Adrenal gland (tissue), 19 donors: ENCODE measurements around the gene ACER1. TPM values are rescaled to one million over a fixed set of nuclear protein-coding genes. Genes with fewer than 3 reads are reported as not detected.

Source experiments
- DNase-seq, 7 donors: peaks; one replicate each; pipeline ENCODE4 v3.0.0-alpha.2; 2019 to 2020
- H3K27ac ChIP-seq, 5 donors: fragments of 200-600 bp; sonication (generic) in 4 of 5; 1 replicate in 3 of 5; 2 replicates in 2 of 5; pipeline versions ENCODE4 v1.5.1 to v1.8.0; 2016 to 2020; ENCODE audit warnings: mild to moderate bottlenecking in 1 of 5
- H3K27me3 ChIP-seq: fragments of 200-600 bp; 2 replicates; pipeline ENCODE4 v1.8.0; 2021
- H3K36me3 ChIP-seq, 2 donors: fragments of 200-600 bp; replicated peaks in 1 of 2; 1 replicate in 1 of 2; 2 replicates in 1 of 2; pipeline versions ENCODE4 v1.5.1 to v1.8.0; 2018 to 2022
- H3K4me1 ChIP-seq, 2 donors: fragments of 200-600 bp; replicated peaks in 1 of 2; 1 replicate in 1 of 2; 2 replicates in 1 of 2; pipeline versions ENCODE4 v1.5.1 to v1.8.0; 2018 to 2021
- H3K4me3 ChIP-seq, 4 donors: fragments of 200-600 bp; sonication (generic) in 3 of 4; one replicate each; pipeline ENCODE4 v1.5.1; 2016 to 2018
- H3K9me3 ChIP-seq, 3 donors: fragments of 200-600 bp; sonication (generic) in 1 of 3; replicated peaks in 1 of 3; 1 replicate in 2 of 3; 2 replicates in 1 of 3; pipeline versions ENCODE4 v1.5.1 to v1.8.0; 2016 to 2021
- POLR2A ChIP-seq, 2 donors: fragments of 450-650 bp; IDR thresholded peaks; one replicate each; pipeline ENCODE4 v1.6.1; 2017; ENCODE audit warnings: antibody characterized with exemption in 2 of 2, mild to moderate bottlenecking in 2 of 2, moderate library complexity in 1 of 2
- WGBS, 4 donors: extraction: QIAGEN DNeasy Blood & Tissue Kit in 2 of 4; methylation state at CpG; one replicate each; pipeline versions ENCODE4 v1.1.5 to v1.1.7; 2013 to 2017; 5-methylcytosine and 5-hydroxymethylcytosine counted together
- intact Hi-C, 2 donors: fragments of 100-400 bp; cut with DNase I; formaldehyde crosslinking; loops; one replicate each; pipeline versions ENCODE4 v1.14.1 to v1.15.0; 2022 to 2023
- long read RNA-seq, 10 donors: library from polyadenylated mRNA in 3 of 10; unstranded in 2 of 10; stranded (forward) in 1 of 10; transcript quantifications; one replicate each; pipeline ENCODE4 v2.0.0 and lab custom pipeline, GENCODE V29; 2021 to 2026
- polyA plus RNA-seq, 3 donors: library from polyadenylated mRNA; stranded (reverse); fragments of 200-250 nt in 2 of 3; fragments of 350-450 nt in 1 of 3; fragmentation: Illumina TruSeq in 1 of 3; extraction: RNeasy Lipid Tissue Mini Kit (QIAGEN cat#74804) in 1 of 3; gene quantifications; one replicate each; pipeline ENCODE4 v1.2.3, GENCODE V29; 2013 to 2014
- total RNA-seq, 9 donors: library from RNA; depleted of rRNA in 4 of 9; stranded (reverse); fragments of >200 nt in 4 of 9; fragments of 120-200 nt in 1 of 9; fragmentation: NEBNext Ultra II Directional in 1 of 9; extraction: Animal tissue kit (Norgen Biotek cat#: 25700) in 1 of 9; gene quantifications; one replicate each; pipeline versions ENCODE4 v1.1.0 to v1.2.4, GENCODE V29; 2013 to 2023
- TF ChIP-seq, protein P1 (sequence below), 6 experiments: fragments of 450-650 bp in 4 of 6; fragments of 200-600 bp in 2 of 6; sonication (generic) in 1 of 6; IDR thresholded peaks; 1 replicate in 5 of 6; 2 replicates in 1 of 6; pipeline versions ENCODE4 v1.5.1 to v1.8.0; 2016 to 2021; ENCODE audit warnings: antibody characterized with exemption in 6 of 6, mild to moderate bottlenecking in 2 of 6, moderate library complexity in 1 of 6
- donor health status: healthy with polysubstance abuse.
- donor health status: Bipolar disorder and iron deficiency.
- donor health status: DM: yes; HTN: yes; CAD: no.
- donor health status: DM: no; HTN: no; CAD: no.
- donor health status: DM: no; HTN: no; CAD: no.
- donor health status: DM: yes; HTN: yes; CAD: no.

ACER1 gene, protein sequence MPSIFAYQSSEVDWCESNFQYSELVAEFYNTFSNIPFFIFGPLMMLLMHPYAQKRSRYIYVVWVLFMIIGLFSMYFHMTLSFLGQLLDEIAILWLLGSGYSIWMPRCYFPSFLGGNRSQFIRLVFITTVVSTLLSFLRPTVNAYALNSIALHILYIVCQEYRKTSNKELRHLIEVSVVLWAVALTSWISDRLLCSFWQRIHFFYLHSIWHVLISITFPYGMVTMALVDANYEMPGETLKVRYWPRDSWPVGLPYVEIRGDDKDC
- total RNA-seq (under 1 TPM in 1 of 9 donors, not detected in 8; 0.11 TPM), polyA plus RNA-seq (under 1 TPM in 1 of 3 donors, not detected in 2; 0.16 TPM)
- long read RNA-seq, donor 1 = 0 reads
- long read RNA-seq, donor 2 = 0 reads
- long read RNA-seq, donor 3 = 0 reads
- long read RNA-seq, donor 4 = 0 reads
- long read RNA-seq, donor 5, partial matches to known transcripts = 0 of 1 reads
- long read RNA-seq, donor 5, other reads (novel, unspliced or antisense) = 1 of 1 reads
- long read RNA-seq, donor 6 = 0 reads
- long read RNA-seq, donor 7 = 0 reads
- long read RNA-seq, donor 8 = 0 reads
- long read RNA-seq, donor 9 = 0 reads
- long read RNA-seq, donor 10 = 0 reads

DNA sequence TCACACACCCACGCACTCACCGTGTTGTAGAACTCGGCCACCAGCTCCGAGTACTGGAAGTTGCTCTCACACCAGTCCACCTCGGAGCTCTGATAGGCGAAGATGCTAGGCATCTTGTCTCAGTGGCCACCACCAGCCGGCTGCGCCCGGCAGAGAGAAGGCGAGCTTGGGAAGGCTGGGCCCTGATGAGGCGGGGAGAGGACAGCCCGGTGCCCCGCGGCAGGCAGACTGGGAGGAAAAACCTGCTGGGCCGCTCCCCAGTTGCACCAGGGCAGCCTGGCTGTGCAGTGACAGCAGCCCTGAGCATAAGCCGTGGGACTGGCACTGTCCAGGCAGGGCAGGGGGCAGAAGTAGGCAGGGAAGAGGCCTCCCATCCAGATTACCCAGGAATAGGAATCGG, at the start of gene ACER1:
Gene ACER1, minus strand, starts transcription at position 174 of the 400 bp plus-strand sequence. Its CDS starts 61 bp downstream, at position 113.
- no peak for DNase-seq
- H3K4me1 ChIP-seq = no peaks in the 10 kb centered on the region
- H3K27me3 ChIP-seq = no peaks in the 10 kb centered on the region
- TF ChIP-seq POLR2A (IDR thresholded peaks at IDR 0.05) = no peak
- no peak within 1 kb of the TSS for H3K4me3 ChIP-seq
- intact Hi-C loops = no loop called here
- no peak within 1 kb of the TSS for H3K27ac ChIP-seq
- WGBS, 4 donors = 78 to 85% (median 82%) methylated on average over 15 to 17 of the region's 17 CpGs
- no peaks in the 10 kb centered on the region for H3K9me3 ChIP-seq
- no peaks in the 10 kb centered on the region for H3K36me3 ChIP-seq

DNA sequence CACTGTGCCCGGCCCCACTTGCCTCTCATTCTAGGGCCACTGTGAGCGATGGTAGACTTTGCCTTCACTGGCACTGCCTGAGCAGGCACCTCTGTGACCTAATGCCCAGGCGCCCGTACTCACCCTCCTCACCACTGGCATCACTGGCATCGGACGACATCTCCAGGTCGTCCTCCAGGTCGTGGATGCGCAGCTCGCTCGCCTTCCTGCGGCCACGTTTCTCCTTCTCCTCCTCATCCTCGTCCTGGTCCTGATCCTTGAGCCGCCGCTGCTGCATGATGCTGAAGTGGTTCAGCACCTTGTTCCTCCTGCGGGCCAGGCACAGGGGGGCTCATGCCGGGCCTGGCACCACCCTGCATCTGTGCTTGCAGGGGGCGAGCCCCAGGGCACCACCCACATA, 49.8 kb upstream of the ACER1 start:
- no peak overlapping the region for H3K27ac ChIP-seq
- no peaks in the 10 kb centered on the region for H3K9me3 ChIP-seq
- TF ChIP-seq, protein P1, sequence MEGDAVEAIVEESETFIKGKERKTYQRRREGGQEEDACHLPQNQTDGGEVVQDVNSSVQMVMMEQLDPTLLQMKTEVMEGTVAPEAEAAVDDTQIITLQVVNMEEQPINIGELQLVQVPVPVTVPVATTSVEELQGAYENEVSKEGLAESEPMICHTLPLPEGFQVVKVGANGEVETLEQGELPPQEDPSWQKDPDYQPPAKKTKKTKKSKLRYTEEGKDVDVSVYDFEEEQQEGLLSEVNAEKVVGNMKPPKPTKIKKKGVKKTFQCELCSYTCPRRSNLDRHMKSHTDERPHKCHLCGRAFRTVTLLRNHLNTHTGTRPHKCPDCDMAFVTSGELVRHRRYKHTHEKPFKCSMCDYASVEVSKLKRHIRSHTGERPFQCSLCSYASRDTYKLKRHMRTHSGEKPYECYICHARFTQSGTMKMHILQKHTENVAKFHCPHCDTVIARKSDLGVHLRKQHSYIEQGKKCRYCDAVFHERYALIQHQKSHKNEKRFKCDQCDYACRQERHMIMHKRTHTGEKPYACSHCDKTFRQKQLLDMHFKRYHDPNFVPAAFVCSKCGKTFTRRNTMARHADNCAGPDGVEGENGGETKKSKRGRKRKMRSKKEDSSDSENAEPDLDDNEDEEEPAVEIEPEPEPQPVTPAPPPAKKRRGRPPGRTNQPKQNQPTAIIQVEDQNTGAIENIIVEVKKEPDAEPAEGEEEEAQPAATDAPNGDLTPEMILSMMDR (IDR thresholded peaks at IDR 0.05) = no peak
- TF ChIP-seq POLR2A (IDR thresholded peaks at IDR 0.05) = no peak
- H3K4me3 ChIP-seq = no peak overlapping the region
- DNase-seq = no peak
- no peaks in the 10 kb centered on the region for H3K27me3 ChIP-seq
- peaks cover 0 to 95% of the 10 kb centered on the region in 2 donors for H3K36me3 ChIP-seq
- 93 to 98% (median 95%) methylated on average over 19 of the region's 19 CpGs for WGBS, 4 donors
- intact Hi-C loops = no loop called here
- no peaks in the 10 kb centered on the region for H3K4me1 ChIP-seq

DNA sequence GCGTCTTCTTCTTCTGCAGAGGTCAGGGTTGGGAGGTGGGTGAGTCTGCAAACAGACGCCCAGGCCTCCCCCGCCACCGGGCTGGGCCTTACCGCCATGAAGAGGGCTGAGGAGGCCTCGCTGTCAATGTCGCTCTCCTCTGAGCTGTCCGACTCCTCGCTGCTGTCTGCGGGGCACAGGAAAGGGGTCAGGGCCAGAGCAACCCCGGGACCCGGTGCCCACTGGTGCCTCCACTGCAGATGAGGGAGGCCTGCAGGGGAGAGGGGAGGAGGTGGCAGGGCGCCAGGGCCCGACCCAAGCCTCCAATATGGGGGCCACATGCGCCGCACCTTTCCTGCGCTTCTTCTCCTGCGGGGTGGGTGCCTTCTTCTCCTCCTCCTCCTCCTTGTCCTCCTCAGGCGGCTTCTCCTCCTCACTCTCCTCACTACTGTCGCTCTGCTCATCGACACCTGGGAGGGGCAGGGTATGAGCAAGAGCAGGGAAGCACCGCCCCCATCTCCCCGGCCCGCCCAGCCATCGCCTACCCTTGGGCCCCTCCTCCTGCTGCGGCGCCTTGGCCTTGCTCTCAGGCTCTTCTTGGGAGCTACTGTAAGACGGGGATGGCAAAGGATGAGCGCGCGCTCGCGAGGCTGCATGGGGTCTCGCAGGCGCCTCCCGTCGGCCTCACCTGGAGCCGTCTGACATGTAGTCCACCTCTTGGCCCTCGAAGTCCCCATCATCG, 47.8 kb upstream of the ACER1 start:
- intact Hi-C loops = no loop called here
- Histone ChIP-seq H3K36me3 (peaks cover 0 to 75% of the 10 kb centered on the region in 2 donors), H3K4me3 (no peak overlapping the region), H3K27me3 (no peaks in the 10 kb centered on the region), H3K9me3 (no peaks in the 10 kb centered on the region), H3K4me1 (no peaks in the 10 kb centered on the region), H3K27ac (no peak overlapping the region)
- 96 to 97% (median 97%) methylated on average over 31 to 40 of the region's 40 CpGs for WGBS, 4 donors
- TF ChIP-seq, protein P1 (IDR thresholded peaks at IDR 0.05) = no peak
- no peak for DNase-seq

DNA sequence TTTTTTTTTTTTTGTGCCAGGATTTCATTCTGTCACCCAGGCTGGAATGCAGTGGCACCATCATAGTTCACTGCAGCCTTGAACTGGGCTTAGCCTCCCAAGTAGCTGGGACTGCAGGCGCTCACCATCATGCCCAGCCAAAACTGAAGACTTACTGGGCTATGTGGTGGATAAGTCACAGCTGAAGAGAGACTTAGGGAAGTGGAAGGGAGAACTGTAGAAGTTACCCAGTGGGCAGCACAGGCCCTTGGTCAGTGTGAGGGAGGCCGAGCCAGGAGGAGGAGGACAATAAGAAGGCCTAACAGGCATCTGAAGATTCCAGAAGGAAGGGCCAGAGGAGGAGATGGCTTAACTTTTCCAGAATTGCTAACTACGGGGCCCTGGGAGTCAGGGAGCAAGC, 46.3 kb upstream of the ACER1 start:
- WGBS, 4 donors = 83 to 97% (median 94%) methylated on average over 3 of the region's 3 CpGs
- Histone ChIP-seq H3K4me1 (no peaks in the 10 kb centered on the region), H3K9me3 (no peaks in the 10 kb centered on the region), H3K27me3 (no peaks in the 10 kb centered on the region), H3K36me3 (peaks cover 0 to 65% of the 10 kb centered on the region in 2 donors), H3K4me3 (no peak overlapping the region), H3K27ac (no peak overlapping the region)
- TF ChIP-seq POLR2A (IDR thresholded peaks at IDR 0.05) = no peak
- TF ChIP-seq, protein P1 (IDR thresholded peaks at IDR 0.05) = no peak
- intact Hi-C loops = no loop called here
- DNase-seq = no peak
